Central memory CD4-positive, alpha-beta T cell (primary cell): ENCODE results near the gene C1orf122.
"Not testable (repeated sequence)": the region's sequence is repeated elsewhere in the genome, so short reads cannot be mapped to it uniquely, and the experiment has no call there.

ENCODE experiments used
- DNase-seq: peaks from one replicate; pipeline ENCODE4 v3.0.0; 2022
- total RNA-seq, 3 experiments: gene quantifications; one replicate each; lab custom pipeline; 2026; lab: John Stamatoyannopoulos, UW

C1orf122 gene
- 11.2 to 35.8 (median 14.5) reads per million in 3 experiments for total RNA-seq

DNA sequence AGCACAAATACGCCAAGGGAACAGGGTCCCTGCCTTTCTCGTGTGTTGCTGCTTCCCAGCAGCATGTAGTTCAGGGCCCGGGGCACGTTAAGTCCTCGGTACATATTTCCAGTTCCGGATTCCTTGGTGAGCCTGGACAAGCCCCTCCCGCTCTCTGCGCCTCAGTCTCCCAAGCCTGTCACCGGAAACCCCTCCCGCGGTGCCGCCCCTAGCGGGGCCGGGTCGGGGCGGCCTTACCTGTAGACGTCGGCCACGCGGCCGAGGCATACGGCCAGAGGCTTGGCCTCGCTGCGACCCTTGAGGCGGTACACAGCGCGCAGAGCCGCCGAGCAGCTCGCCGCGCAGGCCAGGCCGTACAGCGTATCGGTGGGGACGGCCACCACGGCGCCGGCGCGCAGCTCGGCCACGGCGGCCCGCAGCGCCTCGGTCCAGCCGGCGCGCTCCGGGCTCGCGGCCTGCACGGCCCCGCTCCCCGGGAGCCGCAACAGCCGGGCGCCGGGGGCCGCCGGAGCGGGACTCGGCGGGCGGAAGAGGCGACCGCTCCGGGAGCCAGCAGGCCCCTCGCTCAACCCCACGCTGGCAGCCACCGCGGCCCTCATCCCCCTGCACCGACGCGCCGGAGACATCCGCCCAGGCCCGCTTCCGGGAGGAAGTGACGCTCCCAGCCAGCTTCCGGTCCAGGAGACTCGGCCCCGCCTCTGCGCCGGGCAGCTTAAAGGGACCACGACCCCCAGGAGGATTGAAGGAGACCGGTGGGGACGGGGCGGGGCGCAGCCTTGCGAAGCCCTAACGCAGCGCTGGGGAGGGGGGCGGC lies at the start of gene C1orf122, which contains the start of gene YRDC:
Gene C1orf122, plus strand, starts transcription at position 236 of the 814 bp plus-strand sequence. CDS start 615 bp downstream, outside the sequence.
Gene YRDC, minus strand, starts transcription at position 654 of the 814 bp plus-strand sequence. Its CDS starts 28 bp downstream, at position 626.
- DNase-seq: peak; percentile 85

DNA sequence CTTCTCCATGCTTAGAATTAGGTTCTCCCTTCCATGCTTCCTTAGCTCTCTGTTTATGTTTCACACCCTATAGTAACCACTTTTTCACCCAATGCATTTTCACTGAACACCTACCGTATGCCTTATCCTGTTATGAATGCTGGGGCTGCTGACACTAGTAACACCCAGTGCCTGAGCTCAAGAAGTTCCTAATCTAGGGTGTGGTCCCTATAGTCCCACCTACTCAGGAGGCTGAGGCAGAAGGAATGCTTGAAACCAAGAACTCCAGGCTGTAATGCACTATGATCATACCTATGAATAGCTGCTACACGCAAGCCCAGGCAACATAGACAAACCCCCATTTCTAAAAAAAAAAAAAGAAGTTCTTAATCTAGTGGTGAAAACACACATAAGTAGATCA lies 48.1 kb upstream of the C1orf122 start:
- no peak for DNase-seq

DNA sequence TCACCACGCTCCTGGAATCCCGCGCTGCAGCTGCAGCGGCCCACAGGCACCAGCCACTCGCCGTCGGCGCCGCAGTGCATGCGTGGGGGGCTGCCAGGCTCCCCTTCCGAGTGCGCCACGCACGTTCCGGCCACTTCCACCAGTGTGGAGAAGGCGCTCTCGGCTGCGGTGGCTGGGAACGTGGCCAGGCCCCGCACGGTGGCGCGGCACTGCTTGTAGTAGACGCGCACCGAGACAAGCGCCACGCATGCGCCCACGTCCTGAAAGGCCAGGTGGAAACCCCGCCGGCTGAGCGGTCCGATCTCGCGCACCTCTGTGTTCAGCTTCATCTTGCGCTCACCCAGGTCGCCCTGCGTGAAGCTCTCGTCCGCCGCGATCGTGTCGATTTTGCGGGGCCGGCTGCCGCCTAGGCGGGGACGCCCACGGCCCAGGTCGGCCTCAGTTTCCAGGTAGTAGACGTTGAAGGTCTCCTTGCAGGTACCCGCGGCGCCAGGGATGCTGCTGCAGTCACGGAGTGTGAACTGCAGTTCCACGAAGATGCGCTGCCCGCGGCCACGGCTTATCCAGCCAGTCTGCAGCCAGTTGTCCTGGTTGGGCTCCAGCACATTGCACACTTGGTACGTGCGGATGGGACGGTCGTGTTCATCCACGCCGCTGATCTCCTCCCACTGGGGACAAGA lies 46.0 kb upstream of the C1orf122 start:
- DNase-seq: no peak

DNA sequence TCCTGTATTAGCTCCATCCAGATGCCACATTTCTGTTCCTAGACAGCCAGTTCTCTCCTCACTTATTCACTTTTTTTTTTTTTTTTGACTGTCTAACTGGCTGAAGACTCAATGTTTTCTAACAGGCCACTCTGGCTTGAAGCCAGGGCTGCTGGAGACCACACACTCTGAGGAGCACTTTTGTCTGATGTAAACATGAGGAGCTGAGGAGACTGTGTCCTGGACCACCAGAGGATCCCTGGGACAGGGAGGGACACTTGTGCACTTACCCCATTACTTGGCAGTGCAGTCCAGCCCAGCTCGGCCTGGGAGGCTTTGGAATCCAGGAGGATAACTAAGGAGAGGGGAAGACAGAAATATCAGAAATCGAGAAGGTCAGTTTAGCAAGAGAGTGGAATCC lies 45.1 kb upstream of the C1orf122 start:
- DNase-seq: no peak

DNA sequence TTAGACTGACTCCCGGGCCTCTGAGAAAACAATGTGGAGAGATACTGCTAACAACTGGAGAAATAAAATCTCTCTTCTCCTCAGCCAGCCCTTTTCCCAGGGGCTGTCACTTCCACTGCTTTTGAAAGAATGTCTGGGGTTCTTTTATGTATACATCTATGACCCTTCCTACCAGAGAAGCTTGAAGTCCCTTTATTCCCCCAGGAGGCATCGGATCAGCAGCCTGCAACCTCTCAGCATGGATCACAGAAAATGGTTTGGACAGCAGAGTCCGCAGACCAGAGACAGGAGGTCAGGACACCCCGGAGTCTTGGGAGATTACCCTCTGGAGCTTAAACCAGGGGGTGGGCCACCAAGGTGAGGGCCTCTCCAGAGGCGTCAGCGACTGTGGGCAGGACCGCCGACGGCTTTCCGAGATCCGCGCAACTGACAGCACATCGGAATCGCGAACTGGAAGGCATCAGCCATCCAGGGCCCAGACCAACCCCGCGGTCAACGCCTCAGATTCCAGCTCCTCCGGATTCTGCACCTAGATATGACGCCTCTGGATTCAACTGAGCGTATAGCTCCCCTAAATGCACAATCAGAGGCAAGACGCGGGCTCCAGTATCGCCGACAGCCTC lies 43.7 kb upstream of the C1orf122 start:
- DNase-seq: no peak

DNA sequence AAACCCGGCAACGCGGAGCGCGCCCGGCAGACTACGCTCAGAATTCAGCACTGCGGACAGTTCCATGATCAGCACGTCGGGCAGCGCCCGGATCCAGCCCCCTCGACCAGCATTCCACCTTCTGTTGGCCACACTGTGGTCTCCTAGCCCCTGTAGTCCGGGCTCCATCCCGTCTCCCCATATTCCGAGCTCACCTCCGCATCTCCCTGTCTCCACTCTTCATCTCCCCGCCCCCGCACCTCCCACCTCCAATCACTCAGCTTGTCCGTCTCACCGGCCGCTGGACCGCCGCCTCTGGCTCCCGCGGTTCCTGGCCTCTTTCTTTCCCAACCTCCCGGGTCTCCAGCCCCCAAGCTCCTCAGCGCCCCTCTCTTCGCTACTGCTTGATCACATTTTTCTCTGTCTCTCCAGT lies 43.2 kb upstream of the C1orf122 start:
- DNase-seq: no peak

DNA sequence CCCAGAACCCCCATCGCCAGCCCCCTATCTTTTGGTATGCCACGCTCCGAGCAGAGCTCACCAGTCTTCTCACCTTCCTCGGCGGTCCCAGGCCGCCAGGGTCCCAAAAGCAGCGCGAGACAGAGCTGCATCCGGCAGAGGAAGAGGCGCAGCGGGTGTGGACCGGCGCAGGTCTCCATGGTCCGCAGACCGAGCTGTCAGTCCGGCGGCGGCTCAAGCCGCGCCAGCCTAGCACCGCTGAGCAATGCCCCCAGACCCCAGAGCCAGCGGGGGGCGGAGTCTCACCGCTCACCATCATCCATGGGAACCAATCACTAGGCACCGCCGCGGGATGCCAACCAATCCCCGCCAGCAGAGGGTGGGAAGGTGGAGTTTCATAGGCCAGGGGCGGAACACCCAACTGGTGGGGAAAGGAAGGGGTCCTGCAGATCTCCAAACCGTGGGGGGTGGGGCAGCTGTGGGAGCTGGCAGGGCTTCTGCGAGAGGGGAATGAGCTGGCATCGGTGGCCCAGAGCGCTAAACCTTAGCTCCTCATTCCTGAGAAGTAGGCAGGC lies 42.6 kb upstream of the C1orf122 start, which contains the start of gene EPHA10:
Gene EPHA10, minus strand, starts transcription at position 233 of the 554 bp plus-strand sequence. Its CDS starts 54 bp downstream, at position 179.
- no peak for DNase-seq

DNA sequence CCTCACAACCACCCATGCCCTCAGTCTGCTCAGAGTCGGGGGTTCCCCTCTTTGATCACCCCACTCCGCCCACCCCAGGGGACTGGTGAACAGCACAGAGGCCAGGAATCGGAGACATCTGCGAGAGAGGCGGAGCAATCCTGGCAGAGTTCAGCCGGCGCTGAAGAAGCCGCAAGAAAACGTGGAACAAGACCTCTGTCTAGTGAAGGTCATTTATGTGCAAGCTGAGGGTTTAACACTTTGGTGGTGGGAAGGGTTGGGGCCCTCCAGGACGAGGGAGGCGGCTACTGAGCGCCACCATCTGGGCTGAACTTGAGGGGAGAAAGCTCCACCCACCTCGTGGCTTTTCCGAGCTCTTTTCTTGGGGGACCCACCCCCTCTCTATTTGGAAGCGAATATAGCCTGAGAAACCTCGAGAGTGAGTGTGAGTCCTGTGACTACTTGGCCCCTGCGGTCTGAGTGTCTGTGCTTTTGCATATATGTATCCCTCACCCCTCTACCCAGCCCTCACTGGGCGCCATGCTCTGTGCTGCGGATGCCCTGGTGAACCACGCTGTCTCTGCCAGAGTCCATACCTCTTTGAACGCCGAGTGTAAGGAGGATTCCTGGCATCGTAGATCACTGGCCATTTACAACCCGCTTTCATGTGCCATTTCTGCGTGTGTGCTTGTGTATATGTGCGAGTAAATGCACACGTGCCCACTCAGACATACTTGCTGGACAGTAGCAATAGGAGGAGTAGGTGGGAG lies 41.5 kb upstream of the C1orf122 start:
- DNase-seq: no peak

DNA sequence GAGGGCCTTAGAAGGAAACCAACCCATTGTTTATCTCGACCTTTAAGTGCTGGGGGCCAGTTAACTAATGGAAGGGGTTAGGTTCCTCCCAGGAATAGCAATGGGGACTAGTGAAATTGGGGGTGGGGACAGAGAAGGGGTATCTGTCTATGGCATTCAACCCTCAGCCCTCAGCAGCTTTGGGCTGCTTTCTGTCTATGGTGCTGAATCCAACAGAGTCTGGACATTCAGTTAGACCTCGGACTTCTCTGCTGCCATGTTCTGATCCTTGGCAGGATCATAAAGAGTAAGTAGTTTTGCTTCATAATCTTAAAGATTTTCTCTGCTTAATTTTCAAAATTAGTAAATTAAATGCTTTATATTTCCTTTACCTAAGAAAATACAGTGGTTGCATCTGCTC lies 40.1 kb upstream of the C1orf122 start:
- DNase-seq: no peak

DNA sequence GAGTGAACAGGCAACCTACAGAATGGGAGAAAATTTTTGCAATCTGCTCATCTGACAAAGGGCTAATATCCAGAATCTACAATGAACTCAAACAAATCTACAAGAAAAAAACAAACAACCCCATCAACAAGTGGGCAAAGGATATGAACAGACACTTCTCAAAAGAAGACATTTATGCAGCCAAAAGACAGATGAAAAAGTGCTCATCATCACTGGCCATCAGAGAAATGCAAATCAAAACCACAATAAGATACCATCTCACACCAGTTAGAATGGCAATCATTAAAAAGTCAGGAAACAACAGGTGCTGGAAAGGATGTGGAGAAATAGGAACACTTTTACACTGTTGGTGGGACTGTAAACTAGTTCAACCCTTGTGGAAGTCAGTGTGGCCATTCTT lies 36.1 kb upstream of the C1orf122 start:
- DNase-seq: not testable (repeated sequence)

DNA sequence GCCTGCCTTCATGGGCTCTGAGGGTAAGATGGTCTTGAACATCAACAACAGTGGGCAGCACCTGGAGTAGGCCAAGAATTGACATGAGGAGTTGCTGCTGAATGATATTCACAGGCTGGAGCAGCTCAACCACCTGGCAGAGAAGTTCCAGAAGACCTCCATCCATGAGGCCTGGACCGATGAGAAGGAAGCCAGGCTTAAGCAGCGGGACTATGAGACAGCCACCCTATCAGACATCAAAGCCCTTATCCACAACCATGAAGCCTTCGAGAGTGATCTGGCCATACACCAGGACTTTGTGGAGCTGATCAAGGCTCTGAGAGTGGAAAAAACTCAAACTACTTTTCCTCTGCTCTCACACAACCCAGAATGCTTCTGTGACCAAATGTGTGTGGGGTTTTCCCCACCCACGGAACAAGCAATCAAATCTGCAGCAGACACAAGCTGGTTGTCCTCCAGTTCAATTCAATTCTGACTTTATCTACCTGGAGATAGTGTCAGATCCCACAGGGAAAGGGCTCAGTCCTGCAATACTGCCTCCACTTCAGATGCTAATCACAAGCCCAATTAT lies 30.6 kb upstream of the C1orf122 start:
- no peak for DNase-seq

DNA sequence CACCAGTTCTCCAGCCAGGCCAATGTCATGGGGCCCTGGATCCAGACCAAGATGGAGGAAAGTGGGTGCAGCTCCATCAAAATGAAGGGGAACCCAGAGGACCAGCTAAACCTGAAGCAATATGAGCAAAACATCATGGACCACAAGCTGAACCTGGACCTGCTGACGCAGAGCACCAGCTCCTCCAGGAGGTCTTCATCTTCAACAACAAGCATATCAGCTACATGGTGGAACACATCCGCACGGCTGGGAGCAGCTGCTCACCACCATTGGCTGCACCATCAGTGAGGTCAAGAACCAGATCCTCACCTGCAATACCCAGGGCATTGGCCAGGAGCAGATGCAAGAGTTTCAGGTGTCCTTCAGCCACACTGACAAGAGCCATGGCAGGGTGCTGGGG lies 28.9 kb upstream of the C1orf122 start:
- no peak for DNase-seq

DNA sequence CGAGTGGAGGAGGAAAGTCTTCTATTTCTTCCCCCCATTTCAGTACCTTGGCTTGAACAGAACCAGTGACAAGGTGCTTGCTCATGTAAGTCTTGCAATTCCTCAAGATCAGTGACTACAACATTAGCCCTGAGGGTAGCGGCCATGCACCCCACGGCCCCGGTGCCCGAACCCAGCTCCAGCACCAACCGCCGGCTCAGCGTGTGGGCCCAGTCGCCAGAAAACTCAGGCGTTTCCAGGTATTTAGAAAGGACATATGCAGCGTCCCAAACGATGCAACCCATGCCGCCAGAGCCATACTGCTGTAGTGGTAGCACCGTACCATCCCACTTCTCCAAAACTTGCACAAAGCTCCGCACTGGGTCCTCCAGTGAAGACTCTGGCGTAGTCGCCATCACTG lies 25.1 kb upstream of the C1orf122 start:
- no peak for DNase-seq

DNA sequence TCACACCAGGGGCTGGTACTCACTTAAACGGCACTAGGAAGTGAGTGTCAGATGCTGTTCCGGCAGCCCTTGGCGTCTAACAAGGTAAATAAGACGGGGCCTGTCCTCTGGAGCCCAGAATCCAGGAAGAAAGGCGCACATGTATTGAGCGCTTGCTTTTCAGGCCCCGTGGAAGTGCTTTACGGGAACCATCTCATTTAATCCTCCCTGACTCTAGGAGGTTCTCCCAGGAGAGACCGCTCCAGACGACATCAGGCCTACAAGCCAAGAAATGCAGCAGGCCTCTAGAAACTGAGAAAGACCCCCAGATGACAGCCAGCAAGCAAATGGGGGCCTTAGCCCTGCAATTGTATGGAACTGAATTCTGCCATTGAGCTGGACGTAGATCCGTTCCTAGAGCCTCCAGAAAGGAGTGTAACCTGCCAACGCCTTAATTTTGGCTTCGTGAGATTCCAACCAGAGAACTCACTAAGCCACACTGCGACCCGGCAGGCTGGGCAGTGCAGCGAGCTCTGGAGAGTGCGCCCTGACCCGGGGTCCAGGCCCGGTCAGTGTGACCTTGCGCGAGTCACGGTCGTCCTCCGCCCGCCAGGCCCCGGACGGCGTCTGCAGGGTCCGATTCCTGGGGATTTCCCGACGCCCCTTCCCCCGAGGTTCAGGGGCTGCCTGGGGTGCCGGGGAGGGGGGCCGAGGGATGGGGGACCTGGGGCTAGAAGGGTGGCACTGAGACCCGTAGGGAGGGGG lies 14.5 kb upstream of the C1orf122 start:
- DNase-seq: no peak

DNA sequence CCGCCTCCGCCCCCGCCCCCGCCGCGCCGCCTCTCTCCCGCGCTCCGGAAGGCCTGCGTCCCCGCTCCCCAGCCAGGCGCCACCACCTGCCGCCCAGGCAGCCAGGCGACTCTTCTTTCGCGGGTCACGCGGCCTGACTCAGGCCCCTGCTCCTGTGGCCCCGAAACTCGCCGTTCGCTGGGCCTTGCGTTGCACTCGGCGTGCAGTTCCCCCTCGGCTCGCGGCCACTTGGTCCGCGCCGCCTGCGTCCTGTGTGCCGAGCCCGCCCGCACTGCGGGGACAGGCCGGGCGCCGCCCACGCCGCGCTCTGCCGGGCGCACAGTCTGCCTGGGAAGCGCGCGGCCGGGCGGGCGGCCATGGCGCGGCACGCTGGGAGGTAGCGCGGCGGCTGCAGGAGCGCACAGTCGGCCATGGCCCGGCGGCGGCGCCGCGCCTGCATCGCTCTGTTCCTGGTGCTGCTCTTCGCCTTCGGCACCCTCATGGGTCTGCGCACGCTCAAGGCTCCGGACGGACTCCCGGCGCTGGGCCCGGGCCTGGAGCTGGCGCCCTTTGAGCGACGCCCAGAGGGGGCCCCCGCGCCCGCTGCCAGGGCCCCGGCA lies 13.7 kb upstream of the C1orf122 start, which contains the start of gene MANEAL:
Gene MANEAL, plus strand, starts transcription at position 75 of the 599 bp plus-strand sequence. Its CDS starts 336 bp downstream, at position 411.
- DNase-seq: peak; percentile 12

DNA sequence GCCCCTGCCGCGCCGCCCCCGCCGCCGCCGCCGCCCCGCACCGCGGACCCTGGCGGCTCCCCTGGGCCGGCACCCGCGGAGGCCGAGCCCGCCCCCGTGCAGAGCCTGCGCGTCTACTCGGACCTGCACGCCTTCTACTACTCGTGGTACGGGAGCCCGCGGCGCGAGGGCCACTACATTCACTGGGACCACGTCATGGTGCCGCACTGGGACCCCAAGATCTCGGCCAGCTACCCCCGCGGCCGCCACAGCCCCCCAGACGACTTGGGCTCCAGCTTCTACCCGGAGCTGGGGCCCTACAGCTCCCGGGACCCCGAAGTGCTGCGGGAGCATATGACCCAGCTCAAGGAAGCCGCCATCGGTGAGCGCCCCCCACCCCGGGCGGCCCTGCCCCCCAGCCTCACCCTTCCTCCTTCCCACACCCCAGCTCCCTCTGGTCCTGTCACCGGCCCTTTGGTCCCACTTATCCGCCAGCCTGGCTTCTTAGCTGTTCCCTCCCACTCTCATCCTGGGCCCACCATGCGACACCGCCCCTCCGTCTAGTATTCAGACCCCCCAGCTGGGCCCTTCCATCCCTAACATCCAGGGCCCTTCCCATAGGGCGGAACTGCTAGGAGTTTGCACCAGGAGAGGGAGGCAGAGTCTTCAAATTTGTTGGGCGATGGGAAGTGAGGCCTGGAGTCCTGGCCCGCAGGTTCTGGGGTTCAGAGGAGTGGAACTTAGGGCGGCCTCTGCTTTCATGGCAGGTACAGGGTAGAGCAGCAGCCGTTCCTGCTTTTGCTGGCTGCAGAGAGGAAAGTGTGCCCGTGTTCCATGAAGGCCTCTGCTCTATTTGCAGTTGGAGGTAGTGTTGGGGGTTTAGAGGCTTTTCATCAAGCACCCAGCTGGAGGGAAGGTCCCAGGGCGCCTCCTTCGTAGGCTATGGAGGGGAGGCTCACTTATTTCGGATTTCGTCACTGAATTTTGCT lies 12.9 kb upstream of the C1orf122 start:
- no peak for DNase-seq

DNA sequence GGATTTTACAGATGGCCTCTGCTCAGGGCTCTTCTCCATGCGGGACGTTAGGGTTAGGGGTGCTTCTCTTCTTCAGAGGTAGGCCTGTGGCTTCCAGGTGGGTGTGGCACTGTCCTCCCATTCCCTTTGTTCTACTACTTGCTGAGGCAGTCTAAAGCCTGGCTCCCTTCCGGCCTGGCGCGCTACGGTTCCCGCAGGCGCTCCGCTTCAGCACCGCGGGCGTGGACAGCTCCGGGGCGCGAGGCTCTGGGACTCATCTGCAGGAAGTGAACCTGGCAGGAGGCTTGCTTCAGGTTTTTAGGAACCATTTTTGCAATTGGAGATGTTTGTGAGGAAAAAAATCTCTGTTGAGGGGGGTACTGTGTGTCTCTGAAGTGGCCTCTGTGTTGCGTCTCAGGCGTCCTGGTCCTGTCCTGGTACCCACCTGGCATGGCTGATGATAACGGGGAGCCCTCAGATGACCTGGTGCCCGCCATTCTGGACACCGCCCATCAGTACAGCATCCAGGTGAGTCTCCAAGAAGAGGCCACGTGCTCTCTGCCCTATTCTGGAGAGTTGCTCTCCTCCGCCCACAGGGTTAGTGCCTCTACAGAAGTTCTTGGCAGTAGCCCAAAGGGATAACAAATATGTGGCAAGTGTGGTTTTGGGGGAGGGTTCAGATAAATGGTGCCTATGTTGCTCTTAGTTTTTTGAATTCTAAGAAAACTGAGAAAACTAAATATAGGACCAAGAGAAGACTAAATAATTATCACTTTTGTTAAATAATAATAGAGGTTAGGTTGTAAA lies 12.1 kb upstream of the C1orf122 start:
- peak; percentile 26 for DNase-seq

DNA sequence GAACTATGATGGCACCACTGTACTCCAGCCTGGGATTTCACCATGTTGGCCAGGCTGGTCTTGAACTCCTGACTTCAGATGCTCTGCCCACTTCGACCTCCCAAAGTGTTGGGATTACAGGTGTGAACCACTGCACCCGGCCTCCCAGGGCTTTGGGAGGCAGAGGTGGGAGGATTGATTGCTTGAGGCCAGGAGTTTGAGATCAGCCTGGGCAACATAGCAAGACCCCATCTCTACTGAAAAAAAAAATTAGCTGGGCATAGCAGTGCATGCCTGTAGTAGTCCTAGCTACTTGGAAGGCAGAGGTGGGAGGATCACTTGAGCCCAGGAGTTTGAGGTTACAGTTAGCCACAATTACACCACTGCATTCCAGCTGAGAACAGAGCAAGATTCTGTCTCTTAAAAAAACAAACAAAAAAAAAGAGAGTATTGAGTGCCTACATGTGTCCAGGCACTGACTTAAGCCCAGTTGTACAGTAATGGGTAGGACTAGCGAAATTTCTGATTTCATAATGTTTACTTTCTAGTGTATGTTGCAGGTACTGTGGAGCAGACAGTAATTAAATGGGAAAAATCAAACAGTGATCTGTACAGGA lies 9.7 kb upstream of the C1orf122 start:
- no peak for DNase-seq
